ENCODE measurements around the gene PROM2. TPM values are rescaled to one million over a fixed set of nuclear protein-coding genes. Genes with fewer than 3 reads are reported as not detected.
"Not testable (repeated sequence)": the region's sequence is repeated elsewhere in the genome, so short reads cannot be mapped to it uniquely, and the experiment has no call there.

The PROM2 gene
- total RNA-seq, 4 donors from 2014 or later: 0.50 to 3.2 (median 2.1) TPM

- no peaks in the 10 kb centered on the region for H3K36me3 ChIP-seq
- H3K9me3 ChIP-seq: peaks cover 0 to 62% (median 34%) of the 10 kb centered on the region in 4 donors
- H3K4me3 ChIP-seq: no peak overlapping the region
- intact Hi-C loops (cut with DNase I): no loop called here
- 96% methylated on average over 5 of the region's 5 CpGs for WGBS
- H3K27ac ChIP-seq (replicated peaks in 1 of 4): no peak overlapping the region
- no peak for DNase-seq (ENCODE audit: extremely low spot score)
- no peak for TF ChIP-seq POLR2A (IDR thresholded peaks at IDR 0.05; ENCODE audit: low read depth)
- H3K27me3 ChIP-seq: no peaks in the 10 kb centered on the region
- H3K4me1 ChIP-seq: no peaks in the 10 kb centered on the region
Measured at GRCh38 chr2:95234286-95234785, 39.9 kb upstream of the PROM2 start.

GRCh38 chr2:95234816-95235215 is 39.4 kb upstream of the PROM2 start:
- H3K27me3 ChIP-seq: no peaks in the 10 kb centered on the region
- no peak overlapping the region for H3K27ac ChIP-seq (replicated peaks in 1 of 4)
- H3K9me3 ChIP-seq: peaks cover 0 to 59% (median 37%) of the 10 kb centered on the region in 4 donors
- 96% methylated on average over 3 of the region's 3 CpGs for WGBS
- TF ChIP-seq EP300 (IDR thresholded peaks at IDR 0.05) (no peak), POLR2AphosphoS5 (IDR thresholded peaks at IDR 0.05) (no peak), CTCF (IDR thresholded peaks at IDR 0.05) (no peak), POLR2A (IDR thresholded peaks at IDR 0.05; ENCODE audit: low read depth) (no peak)
- no peaks in the 10 kb centered on the region for H3K4me1 ChIP-seq
- intact Hi-C loops (cut with DNase I): no loop called here
- no peak overlapping the region for H3K4me3 ChIP-seq
- H3K36me3 ChIP-seq: no peaks in the 10 kb centered on the region
- no peak for DNase-seq (ENCODE audit: extremely low spot score)

- no peaks in the 10 kb centered on the region for H3K27me3 ChIP-seq
- no peak for DNase-seq (ENCODE audit: extremely low spot score)
- no peaks in the 10 kb centered on the region for H3K36me3 ChIP-seq
- no peak for TF ChIP-seq POLR2AphosphoS5 (IDR thresholded peaks at IDR 0.05)
- TF ChIP-seq EP300 (IDR thresholded peaks at IDR 0.05): no peak
- no peak for TF ChIP-seq CTCF (IDR thresholded peaks at IDR 0.05)
- TF ChIP-seq POLR2A (IDR thresholded peaks at IDR 0.05; ENCODE audit: low read depth): no peak
- peaks cover 0 to 69% (median 60%) of the 10 kb centered on the region in 4 donors for H3K9me3 ChIP-seq
- no peaks in the 10 kb centered on the region for H3K4me1 ChIP-seq
- no peak overlapping the region for H3K4me3 ChIP-seq
- no peak overlapping the region for H3K27ac ChIP-seq (replicated peaks in 1 of 4)
- intact Hi-C loops (cut with DNase I): no loop called here
Measured at GRCh38 chr2:95238131-95238530, 36.1 kb upstream of the PROM2 start.

- H3K27ac ChIP-seq (replicated peaks in 1 of 4): no peak overlapping the region
- intact Hi-C loops (cut with DNase I): no loop called here
- no peak for DNase-seq (ENCODE audit: extremely low spot score)
- no peaks in the 10 kb centered on the region for H3K27me3 ChIP-seq
- WGBS: 93% methylated on average over 5 of the region's 5 CpGs
- H3K36me3 ChIP-seq: no peaks in the 10 kb centered on the region
- TF ChIP-seq EP300 (IDR thresholded peaks at IDR 0.05) (no peak), CTCF (IDR thresholded peaks at IDR 0.05) (no peak)
- no peaks in the 10 kb centered on the region for H3K4me1 ChIP-seq
- H3K9me3 ChIP-seq: peaks cover 0 to 56% (median 51%) of the 10 kb centered on the region in 4 donors
- H3K4me3 ChIP-seq: no peak overlapping the region
Measured at GRCh38 chr2:95240091-95240490, 34.2 kb upstream of the PROM2 start.

- H3K27me3 ChIP-seq: no peaks in the 10 kb centered on the region
- H3K27ac ChIP-seq (replicated peaks in 1 of 4): no peak overlapping the region
- intact Hi-C loops (cut with DNase I): no loop called here
- no peak overlapping the region for H3K4me3 ChIP-seq
- DNase-seq (ENCODE audit: extremely low spot score): no peak
- 100% methylated on average over 2 of the region's 5 CpGs for WGBS
- no peaks in the 10 kb centered on the region for H3K36me3 ChIP-seq
- H3K4me1 ChIP-seq: no peaks in the 10 kb centered on the region
- H3K9me3 ChIP-seq: peaks cover 0 to 52% (median 49%) of the 10 kb centered on the region in 4 donors
- TF ChIP-seq POLR2AphosphoS5 (IDR thresholded peaks at IDR 0.05): no peak
- TF ChIP-seq EP300 (IDR thresholded peaks at IDR 0.05): no peak
- no peak for TF ChIP-seq POLR2A (IDR thresholded peaks at IDR 0.05; ENCODE audit: low read depth)
- no peak for TF ChIP-seq CTCF (IDR thresholded peaks at IDR 0.05)
Measured at GRCh38 chr2:95240556-95240955, 33.7 kb upstream of the PROM2 start.

GRCh38 chr2:95242084-95242483 is 32.2 kb upstream of the PROM2 start:
- H3K4me1 ChIP-seq; intact Hi-C loops (cut with DNase I): not testable (repeated sequence)
- WGBS: 87% methylated on average over 1 of the region's 1 CpG

More at GRCh38 chr2:95242084-95242483, 32.2 kb upstream of the PROM2 start:
- not testable (repeated sequence) for H3K36me3 ChIP-seq; H3K4me3 ChIP-seq; H3K27ac ChIP-seq (replicated peaks in 1 of 4); H3K27me3 ChIP-seq; DNase-seq (ENCODE audit: extremely low spot score)
- H3K9me3 ChIP-seq: peaks cover 0 to 64% (median 58%) of the 10 kb centered on the region in 4 donors
